Measurements from ENCODE around the gene MOXD1.
"Not testable (repeated sequence)": the region's sequence is repeated elsewhere in the genome, so short reads cannot be mapped to it uniquely, and the experiment has no call there.

DNA sequence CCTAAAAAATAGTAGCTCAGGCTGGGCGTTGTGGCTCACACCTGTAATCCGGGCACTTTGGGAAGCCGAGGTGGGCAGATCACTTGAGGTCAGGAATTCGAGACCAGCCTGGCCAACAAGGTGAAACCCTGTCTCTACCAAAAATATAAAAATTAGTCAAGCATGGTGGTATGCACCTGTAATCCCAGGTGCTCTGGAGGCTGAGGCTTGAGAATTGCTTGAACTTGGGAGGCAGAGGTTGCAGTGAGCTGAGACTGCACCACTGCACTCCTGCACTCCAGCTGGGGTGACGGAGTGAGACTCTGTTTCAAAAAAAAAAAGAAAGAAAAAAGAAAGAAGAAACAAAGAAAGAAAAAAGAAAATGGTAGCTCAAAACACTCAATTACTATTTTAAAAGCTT lies 132.6 kb downstream of the MOXD1 start:
- TF ChIP-seq EZH2 (IDR thresholded peaks at IDR 0.05; ENCODE audit: borderline replicate concordance, insufficient read depth, low read length, poor library complexity, severe bottlenecking); TAF1 (IDR thresholded peaks at IDR 0.05; ENCODE audit: low read depth); POLR2AphosphoS5 (IDR thresholded peaks at IDR 0.05); RAD21 (conservative IDR thresholded peaks at IDR 0.05); MXI1 (conservative IDR thresholded peaks at IDR 0.05; ENCODE audit: poor library complexity, severe bottlenecking): not testable (repeated sequence)
- TF ChIP-seq, protein P1, sequence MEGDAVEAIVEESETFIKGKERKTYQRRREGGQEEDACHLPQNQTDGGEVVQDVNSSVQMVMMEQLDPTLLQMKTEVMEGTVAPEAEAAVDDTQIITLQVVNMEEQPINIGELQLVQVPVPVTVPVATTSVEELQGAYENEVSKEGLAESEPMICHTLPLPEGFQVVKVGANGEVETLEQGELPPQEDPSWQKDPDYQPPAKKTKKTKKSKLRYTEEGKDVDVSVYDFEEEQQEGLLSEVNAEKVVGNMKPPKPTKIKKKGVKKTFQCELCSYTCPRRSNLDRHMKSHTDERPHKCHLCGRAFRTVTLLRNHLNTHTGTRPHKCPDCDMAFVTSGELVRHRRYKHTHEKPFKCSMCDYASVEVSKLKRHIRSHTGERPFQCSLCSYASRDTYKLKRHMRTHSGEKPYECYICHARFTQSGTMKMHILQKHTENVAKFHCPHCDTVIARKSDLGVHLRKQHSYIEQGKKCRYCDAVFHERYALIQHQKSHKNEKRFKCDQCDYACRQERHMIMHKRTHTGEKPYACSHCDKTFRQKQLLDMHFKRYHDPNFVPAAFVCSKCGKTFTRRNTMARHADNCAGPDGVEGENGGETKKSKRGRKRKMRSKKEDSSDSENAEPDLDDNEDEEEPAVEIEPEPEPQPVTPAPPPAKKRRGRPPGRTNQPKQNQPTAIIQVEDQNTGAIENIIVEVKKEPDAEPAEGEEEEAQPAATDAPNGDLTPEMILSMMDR (IDR thresholded peaks at IDR 0.05; ENCODE audit: poor library complexity, severe bottlenecking) = not testable (repeated sequence)
